GM19193 (cell line): ENCODE data around the gene MXRA5.

Experiments used
- POLR2A ChIP-seq: IDR thresholded peaks from 4 replicates; pipeline ENCODE4 v1.6.1; 2011; ENCODE audit not compliant: insufficient read depth, insufficient read length; ENCODE audit errors: extremely low read depth

Gene MXRA5

DNA sequence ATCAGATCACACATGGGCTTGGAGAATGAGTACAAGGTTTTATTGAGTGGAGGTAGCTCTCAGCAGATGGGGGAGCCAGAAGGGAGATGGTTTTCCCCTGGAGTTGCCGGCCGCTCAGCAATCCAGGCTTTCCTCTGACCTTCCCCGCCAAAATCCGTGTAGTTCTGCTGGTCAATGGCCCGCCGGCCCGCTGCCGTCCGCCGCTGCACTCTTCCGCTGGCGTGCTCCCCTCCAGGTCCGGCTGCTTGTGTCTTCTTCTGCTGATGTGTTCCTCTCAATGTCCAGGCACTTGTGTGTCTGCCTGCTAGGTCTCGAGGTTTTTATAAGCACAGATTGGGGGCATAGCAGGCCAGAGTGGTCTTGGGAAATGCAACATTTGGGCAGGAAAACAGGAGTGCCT lies 14.4 kb upstream of the MXRA5 start:
- no peak for TF ChIP-seq POLR2A

DNA sequence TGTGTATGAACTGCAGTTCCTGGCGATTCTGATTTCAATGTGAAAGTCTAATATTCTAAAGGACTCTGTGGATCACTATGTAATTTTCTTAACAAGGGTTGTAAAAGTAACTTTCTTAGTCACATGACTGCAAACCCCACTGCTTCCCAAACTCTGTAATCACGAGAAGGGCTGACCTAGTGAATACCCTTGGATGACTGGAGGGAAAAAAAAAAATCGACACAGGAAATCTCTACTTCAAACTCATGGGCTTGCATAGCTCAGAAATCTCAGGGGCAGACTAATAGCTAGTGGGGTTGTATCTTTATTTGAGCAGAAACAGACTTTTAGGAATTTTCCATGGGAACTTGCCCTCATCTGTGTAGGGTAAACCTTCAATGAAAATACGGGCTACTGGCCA lies 4.8 kb upstream of the MXRA5 start:
- no peak for TF ChIP-seq POLR2A

DNA sequence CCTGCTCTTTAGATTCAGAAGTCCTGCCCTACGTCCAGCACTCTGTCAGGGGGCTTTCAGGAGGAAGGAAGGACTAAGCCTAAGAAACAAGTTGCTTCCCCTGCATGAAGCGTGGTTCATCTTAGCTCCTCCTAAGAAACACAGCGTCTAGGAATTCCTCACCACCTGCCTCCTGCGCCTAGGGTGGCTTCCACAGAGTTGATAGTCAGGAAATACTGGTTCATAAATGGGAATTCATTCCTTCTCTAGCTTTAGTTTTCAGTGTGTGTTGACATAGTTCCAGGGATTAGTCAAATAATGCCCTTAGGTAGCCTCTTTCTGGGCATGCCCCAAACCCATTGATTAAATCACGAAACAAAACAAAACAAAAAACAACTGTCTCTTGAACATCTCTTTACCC lies 1.7 kb upstream of the MXRA5 start:
- TF ChIP-seq POLR2A: no peak

DNA sequence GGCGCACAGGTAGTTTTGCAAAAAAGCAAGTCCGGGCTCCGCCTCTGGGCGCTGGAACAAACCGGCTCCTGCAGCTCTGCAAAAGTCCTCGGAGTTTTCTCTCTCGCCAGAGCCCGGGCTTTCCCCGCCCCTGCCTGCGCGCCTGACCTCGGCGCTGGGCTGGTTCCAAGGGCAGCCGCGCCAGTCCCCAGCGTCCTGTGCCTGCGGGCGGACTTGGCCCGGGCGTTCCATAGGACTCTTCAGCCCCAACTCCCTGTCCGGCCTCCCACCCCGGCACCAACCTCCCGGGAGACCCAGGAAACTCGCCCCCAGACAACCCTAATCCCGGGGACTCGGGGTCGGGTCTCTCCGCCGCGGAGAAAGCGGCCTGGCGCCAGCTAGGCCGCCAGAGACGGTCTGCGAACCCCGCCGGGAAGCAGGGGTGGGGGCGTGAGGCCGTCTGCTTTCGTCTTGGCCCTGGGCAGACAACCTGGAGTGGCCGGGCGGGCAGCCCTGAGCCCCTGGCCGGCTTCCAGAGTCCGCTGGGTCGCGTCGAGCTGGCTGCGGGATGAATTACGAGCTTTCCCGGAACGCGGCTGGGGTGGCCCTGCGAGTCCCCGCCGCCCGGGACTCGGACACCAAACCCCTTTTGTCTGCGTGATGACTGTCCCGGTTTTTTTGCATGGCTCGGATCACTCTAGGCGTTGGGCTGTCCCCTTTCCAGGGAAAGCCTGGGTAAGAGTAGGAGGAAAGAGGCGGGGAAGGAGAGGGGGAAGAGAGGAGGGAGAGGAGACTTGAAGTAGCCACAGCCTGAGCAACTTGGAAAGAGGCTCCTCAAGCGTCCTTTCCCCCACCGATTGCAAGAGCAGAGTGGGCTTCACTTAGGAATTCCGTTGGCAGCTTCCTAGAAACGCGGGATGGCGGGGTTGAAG lies 916 bp downstream of the MXRA5 start:
- TF ChIP-seq POLR2A: no peak

DNA sequence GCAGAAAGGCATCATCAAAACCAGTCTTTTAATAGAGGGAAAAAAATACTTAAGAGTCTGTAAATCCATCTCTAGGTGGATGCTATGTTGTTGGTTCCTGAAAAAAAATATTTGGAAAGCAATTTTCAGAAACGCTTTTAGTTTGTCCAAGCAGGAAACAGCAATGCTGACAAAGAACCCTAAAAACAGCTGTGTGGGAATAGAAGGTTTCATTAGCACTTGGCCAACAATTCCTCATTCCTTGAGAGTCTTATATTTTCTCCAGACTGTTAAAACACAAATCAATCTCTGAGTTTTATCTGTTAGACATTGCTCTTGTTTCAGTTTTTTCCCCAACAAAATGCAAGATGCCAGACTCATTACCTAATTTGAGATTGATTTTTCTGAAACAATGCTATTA lies 6.4 kb downstream of the MXRA5 start:
- no peak for TF ChIP-seq POLR2A

DNA sequence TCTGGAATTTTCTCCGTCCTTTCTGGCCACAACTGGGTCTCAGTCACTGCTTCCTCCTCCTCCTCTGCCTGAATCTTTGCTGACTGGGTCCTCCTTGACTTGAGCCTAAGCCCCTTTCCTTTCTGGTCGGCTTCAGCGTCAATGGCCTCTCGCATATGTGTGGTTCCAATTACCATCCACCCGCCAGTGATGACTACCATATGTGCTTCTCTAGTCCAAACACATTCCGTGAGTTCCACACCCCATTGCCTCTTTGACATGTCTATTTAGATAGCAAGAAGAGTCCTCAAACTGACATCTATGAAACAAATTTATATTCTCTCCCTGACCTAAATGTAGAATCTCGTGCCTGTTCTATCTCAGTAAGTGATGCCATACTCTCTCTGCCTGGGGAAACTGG lies 19.8 kb downstream of the MXRA5 start:
- TF ChIP-seq POLR2A: no peak

DNA sequence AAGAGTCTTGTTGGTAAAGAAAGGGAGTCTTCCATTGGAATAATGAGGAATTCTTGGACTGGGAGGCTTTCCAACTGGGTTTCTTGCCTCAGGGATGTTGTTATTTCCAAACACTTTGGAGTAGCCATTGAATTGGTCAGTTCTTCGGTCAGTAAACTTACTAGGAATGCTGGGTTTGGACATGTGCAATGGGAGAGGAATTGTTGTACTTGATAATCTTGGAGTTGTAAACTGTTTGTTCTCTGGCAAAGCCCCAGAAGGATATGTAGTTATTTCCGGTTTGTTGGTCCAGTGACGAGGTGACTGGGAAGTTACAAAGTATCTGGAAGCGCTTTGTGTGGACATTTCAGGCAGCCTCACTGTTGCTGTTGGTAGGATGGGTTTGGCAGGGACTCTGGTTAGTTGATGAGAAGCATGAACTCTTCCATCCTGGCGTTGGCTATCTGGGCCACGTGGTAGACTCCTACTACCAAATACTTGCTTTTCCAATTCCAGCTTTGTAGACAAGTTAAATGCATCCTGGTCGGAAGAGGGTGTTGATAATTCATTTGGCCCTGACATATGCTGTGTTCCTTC lies 25.9 kb downstream of the MXRA5 start:
- no peak for TF ChIP-seq POLR2A

DNA sequence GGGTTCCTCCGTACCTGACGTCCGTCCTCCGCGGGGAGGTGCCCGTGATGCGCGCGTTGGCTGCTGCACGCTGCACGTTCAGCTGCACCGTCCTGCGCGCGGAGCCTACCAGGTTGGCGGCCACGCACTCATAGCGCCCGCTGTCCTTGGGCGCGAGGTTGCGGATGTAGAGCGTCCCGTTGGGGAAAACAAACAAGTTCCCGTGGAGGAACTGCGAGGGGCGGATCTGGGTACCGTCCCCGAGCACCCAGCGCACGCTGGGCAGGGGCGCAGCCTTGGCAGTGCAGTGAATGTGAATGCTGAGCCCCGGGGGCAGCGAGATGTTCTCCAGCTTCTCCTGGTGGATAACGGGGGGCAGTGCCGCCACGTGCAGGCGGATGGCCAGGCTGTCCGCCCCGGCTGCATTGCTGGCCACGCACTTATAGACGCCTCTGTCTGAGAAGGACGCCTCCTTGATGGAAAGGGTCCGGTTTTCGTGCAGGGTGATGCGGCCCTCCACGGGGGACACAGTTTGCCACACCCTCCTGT lies 29.2 kb downstream of the MXRA5 start:
- TF ChIP-seq POLR2A: no peak

DNA sequence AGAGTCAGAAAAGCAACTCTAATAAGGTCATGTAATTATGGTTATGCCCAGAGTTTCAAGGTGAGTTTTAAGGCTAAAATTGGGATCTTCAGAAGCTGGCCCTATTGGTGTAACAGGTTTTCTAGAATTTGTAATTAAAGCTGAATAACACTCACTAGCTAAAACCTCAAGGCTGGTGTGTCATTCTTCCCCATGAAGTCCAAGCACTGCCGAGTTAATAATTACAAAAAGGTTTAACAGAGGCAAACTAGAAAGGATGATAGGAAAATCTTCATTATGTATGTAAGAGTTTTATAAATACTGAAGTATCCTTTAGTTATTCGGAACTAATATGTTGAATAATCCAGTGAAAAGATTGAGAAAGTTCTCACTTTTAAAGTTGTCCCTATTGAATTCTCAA lies 34.3 kb downstream of the MXRA5 start:
- TF ChIP-seq POLR2A: no peak

DNA sequence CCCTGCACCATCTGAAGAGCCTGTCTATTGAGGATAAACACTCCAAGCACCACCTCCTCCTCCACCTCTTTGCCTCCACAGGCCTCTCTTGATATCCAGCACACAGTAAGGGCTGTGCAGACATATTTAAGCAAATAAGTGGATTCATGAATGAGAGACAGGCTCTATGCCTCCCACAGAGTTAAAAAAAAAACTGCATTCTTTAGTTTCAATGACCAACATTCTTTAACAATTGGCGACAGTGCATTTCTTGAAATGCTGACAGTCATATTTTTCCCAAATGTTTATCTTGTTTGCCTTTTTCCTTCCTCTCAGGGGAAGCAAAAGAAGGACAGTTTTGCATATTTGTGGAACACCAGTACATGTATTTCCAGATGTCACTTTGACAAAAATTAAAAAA lies 38.6 kb downstream of the MXRA5 start:
- TF ChIP-seq POLR2A: no peak

DNA sequence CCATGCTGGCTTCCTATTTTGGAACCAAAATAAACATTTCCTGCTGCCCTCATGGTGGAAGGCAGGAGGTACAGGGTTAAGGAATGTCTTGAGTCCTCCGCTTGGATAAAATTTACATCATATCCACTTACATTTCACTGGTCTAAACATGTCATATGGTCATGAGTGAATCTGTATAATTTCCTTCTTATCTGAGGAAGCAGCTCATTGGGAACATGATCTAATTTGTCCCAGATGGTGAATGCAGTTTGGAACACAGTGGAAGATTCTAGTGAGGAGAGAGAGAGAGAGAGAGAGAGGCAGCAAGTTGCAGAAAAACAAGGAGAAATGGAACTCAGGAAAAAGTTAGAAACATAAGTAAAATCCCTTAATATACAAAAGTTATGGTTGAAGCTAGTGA lies 46.8 kb downstream of the MXRA5 start:
- TF ChIP-seq POLR2A: no peak

DNA sequence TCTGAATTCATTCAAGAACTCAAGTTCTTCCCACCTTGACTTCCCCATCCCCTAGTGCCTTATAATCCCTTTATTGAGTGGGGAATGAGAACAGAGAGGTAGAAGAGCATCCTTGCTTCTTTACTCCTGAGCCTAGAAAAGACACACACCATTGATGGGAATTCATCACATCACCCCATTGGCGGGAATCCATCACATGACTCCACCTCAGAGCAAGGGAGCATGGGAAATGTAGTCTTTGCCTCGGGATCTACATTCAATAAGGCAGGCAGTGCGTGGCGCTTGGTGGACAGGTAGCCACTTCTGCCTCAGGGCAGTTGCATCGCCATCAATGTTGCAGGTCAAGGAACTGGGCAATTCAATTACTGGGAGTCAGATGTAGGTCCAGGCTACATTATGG lies 50.7 kb downstream of the MXRA5 start:
- TF ChIP-seq POLR2A: no peak

DNA sequence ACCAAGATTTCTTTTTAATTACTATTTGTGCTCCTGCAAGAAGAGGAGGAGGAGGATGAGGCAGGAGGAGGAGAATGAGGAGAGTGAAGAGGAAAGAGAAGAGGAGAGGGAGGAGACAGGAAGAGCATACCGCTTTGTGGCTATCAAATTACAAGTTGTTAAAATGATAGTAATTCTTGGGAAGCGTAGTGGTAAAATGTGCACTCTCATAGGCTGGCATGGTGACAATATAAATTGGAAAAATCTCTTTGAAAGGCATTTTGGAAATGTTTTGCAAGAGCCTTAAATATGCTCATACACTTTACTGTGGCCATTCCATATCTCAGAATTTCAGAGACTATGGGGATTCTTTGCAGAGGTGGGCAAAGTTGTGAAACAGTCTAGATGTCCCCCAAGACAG lies 53.2 kb downstream of the MXRA5 start:
- TF ChIP-seq POLR2A: no peak

DNA sequence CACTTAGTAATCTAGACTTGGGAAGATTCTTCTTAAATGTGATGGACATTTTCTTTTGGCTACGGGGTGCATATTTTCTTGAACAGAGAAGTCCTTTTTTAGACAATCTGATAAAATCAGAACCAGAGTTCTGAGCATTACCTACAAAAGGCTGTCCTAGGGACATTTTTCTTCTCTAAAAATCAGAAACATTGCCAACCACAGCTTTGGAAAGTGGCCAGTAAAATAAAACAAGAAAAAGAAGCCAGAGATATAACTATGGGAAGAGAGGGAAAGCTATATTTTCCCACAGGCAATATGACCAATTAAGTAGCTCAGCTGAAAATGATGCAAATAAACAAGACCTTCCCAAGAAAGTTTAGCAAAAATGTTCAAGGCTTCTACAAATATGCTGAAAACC lies 55.9 kb downstream of the MXRA5 start:
- no peak for TF ChIP-seq POLR2A

DNA sequence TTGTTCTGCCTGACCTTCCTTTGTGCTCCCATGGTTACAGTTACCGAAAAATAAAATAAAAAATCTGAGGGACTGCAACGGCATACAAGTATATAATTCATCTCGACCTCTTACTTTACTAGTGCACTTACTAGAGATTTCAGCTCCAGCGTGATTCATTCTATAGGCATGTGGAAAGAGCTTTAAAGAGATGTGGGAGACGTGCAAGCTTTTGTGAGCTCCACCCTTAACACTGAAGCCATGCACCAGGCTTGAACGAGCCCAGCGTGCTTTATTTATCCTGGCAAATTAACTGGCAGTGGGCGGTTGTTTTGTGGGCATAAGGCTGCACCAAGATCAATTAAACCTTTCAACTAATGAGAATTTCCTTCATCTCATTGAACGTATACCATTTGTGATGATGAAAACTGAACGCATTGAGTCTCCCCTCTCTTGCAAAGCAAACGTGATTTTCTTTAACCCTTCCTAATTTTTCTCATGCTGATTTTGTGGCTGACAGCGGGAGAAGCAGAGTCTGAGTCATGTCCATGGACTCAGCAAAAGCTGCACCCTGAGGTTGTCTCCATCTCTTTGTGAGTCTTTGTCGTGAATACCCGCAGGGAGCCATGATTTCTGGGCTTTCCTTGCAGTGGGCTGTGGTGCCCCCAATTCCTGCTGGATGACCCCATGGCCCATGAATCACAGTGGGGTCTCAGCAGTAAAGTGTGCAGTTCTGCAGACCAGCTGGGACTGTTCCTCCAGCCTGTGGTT lies 60.1 kb downstream of the MXRA5 start:
- no peak for TF ChIP-seq POLR2A

DNA sequence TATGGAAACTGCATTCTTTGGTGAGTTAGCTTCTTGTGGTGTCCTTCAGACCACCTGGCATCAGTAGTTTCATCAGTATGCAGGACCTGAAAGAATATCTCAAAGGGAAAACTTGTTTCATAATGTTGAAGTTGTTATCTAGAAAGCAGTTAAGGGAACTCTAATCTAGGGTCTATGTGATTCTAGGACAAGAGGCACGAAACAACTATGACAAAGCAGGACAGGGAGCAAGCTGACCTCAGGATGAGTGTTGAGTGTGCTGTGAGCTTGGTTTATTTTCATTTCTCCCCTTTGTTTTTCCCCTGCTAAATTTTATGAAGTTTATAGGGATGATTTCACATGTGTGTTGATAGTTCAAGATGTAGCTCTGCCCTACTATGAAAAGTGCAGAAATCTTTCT lies 65.7 kb downstream of the MXRA5 start:
- TF ChIP-seq POLR2A: no peak

DNA sequence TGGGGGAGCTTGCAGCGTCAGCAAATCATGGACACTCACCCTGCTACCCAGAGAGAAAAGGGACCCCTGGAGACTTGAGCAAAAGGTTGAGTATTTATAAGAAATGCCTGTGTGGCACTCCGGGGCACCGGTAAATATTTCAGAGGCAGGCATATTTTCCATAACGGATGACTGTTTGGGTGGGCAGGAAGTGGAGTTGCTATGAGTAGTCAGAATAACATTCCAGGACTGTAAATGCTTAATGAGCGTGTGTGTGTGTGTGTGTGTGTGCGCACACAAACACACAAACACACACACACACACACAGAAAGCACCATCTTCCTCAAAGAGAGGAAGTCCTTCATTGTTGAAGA lies 74.6 kb downstream of the MXRA5 start:
- no peak for TF ChIP-seq POLR2A
